Measurements from ENCODE around the gene SOX18. TPM values are rescaled to one million over a fixed set of nuclear protein-coding genes. Genes with fewer than 3 reads are reported as not detected.

The SOX18 gene
- total RNA-seq, 2 donors from 2014 or later, result 2.3 to 2.8 TPM

- Mint-ChIP-seq H3K36me3 (ENCODE audit: low read depth) (no peaks in the 10 kb centered on the region), H3K27me3 (ENCODE audit: insufficient read depth) (peaks cover 53% of the 10 kb centered on the region), H3K27ac (no peak overlapping the region), H3K4me3 (peak overlapping the region; percentile 41), H3K9me3 (no peaks in the 10 kb centered on the region), H3K4me1 (peaks cover 19% of the 10 kb centered on the region)
- Histone ChIP-seq H3K27me3 (ENCODE audit: control insufficient read depth, insufficient read depth, low read length, poor library complexity, severe bottlenecking) (peaks cover 42% of the 10 kb centered on the region), H3K9me3 (ENCODE audit: control insufficient read depth, low read length) (no peaks in the 10 kb centered on the region), H3K9ac (ENCODE audit: extremely low read depth, low read length, poor library complexity, severe bottlenecking) (no peak overlapping the region), H3K27ac (ENCODE audit: low read depth, low read length) (no peak overlapping the region), H3K4me3 (ENCODE audit: low read length) (peak overlapping the region; percentile 40), H3K4me1 (ENCODE audit: control insufficient read depth, insufficient read depth, low read length) (no peaks in the 10 kb centered on the region), H3K36me3 (ENCODE audit: control insufficient read depth, insufficient read depth, low read length) (no peaks in the 10 kb centered on the region)
- WGBS, 2 experiments (ENCODE audit: insufficient coverage in 1 of 2, insufficient read length in 1 of 2), result 32 to 46% methylated on average over 8 to 13 of the region's 13 CpGs
- no peak for DNase-seq
- no peak for TF ChIP-seq CTCF (conservative IDR thresholded peaks at IDR 0.05)
Measured at GRCh38 chr20:64082820-64083377, 33.5 kb upstream of the SOX18 start.

- no peak for TF ChIP-seq CTCF (conservative IDR thresholded peaks at IDR 0.05)
- Histone ChIP-seq H3K27me3 (ENCODE audit: control insufficient read depth, insufficient read depth, low read length, poor library complexity, severe bottlenecking) (peaks cover 40% of the 10 kb centered on the region), H3K9ac (ENCODE audit: extremely low read depth, low read length, poor library complexity, severe bottlenecking) (no peak overlapping the region), H3K4me1 (ENCODE audit: control insufficient read depth, insufficient read depth, low read length) (no peaks in the 10 kb centered on the region), H3K9me3 (ENCODE audit: control insufficient read depth, low read length) (no peaks in the 10 kb centered on the region), H3K27ac (ENCODE audit: low read depth, low read length) (no peak overlapping the region), H3K36me3 (ENCODE audit: control insufficient read depth, insufficient read depth, low read length) (no peaks in the 10 kb centered on the region), H3K4me3 (ENCODE audit: low read length) (no peak overlapping the region)
- Mint-ChIP-seq H3K4me3 (peak overlapping the region; percentile 41), H3K4me1 (peaks cover 19% of the 10 kb centered on the region), H3K27me3 (ENCODE audit: insufficient read depth) (peaks cover 49% of the 10 kb centered on the region), H3K36me3 (ENCODE audit: low read depth) (no peaks in the 10 kb centered on the region), H3K27ac (no peak overlapping the region), H3K9me3 (no peaks in the 10 kb centered on the region)
- WGBS, 2 experiments (ENCODE audit: insufficient coverage in 1 of 2, insufficient read length in 1 of 2), result 34 to 47% methylated on average over 5 to 13 of the region's 13 CpGs
- DNase-seq, result peak; percentile 69
Measured at GRCh38 chr20:64082126-64082731, 32.8 kb upstream of the SOX18 start.

GRCh38 chr20:64081624-64081964 is 32.2 kb upstream of the SOX18 start:
- Histone ChIP-seq H3K4me3 (ENCODE audit: low read length) (no peak overlapping the region), H3K9me3 (ENCODE audit: control insufficient read depth, low read length) (no peaks in the 10 kb centered on the region), H3K4me1 (ENCODE audit: control insufficient read depth, insufficient read depth, low read length) (no peaks in the 10 kb centered on the region), H3K27me3 (ENCODE audit: control insufficient read depth, insufficient read depth, low read length, poor library complexity, severe bottlenecking) (peaks cover 39% of the 10 kb centered on the region), H3K36me3 (ENCODE audit: control insufficient read depth, insufficient read depth, low read length) (no peaks in the 10 kb centered on the region), H3K9ac (ENCODE audit: extremely low read depth, low read length, poor library complexity, severe bottlenecking) (no peak overlapping the region), H3K27ac (ENCODE audit: low read depth, low read length) (no peak overlapping the region)
- peaks cover 46% of the 10 kb centered on the region for H3K27me3 Mint-ChIP-seq (ENCODE audit: insufficient read depth)
- no peaks in the 10 kb centered on the region for H3K36me3 Mint-ChIP-seq (ENCODE audit: low read depth)
- H3K27ac Mint-ChIP-seq, result no peak overlapping the region
- WGBS, 2 experiments (ENCODE audit: insufficient coverage in 1 of 2, insufficient read length in 1 of 2), result 89 to 92% methylated on average over 6 of the region's 6 CpGs
- no peak for DNase-seq
- H3K9me3 Mint-ChIP-seq, result no peaks in the 10 kb centered on the region
- H3K4me1 Mint-ChIP-seq, result peaks cover 19% of the 10 kb centered on the region
- no peak for TF ChIP-seq CTCF (conservative IDR thresholded peaks at IDR 0.05)
- H3K4me3 Mint-ChIP-seq, result no peak overlapping the region
